ENCODE data around the gene KLF9.

GRCh38 chr9:70399141-70399540 lies 15.3 kb downstream of the KLF9 start:
- TF ChIP-seq CTCF (conservative IDR thresholded peaks at IDR 0.05; ENCODE audit: low read length) (no peak), EZH2phosphoT487 (IDR thresholded peaks at IDR 0.05; ENCODE audit: borderline replicate concordance, low read depth, low read length) (no peak)

Measured in OCI-LY7 (cell line).